Measurements from ENCODE around the gene RALGAPA1.
A peak's percentile ranks its signal among the peaks of the same experiment; 100 is the strongest.

The RALGAPA1 gene

GRCh38 chr14:35543006-35543405 lies 266.1 kb downstream of the RALGAPA1 start:
- TF ChIP-seq REST (IDR thresholded peaks at IDR 0.05; ENCODE audit: insufficient replicate concordance, low read depth) (no peak), GABPA (IDR thresholded peaks at IDR 0.05; ENCODE audit: low read depth) (no peak), POLR2AphosphoS5 (IDR thresholded peaks at IDR 0.05; ENCODE audit: low read depth) (no peak), CTCF (IDR thresholded peaks at IDR 0.05; ENCODE audit: insufficient read depth, low read length) (no peak), SPI1 (IDR thresholded peaks at IDR 0.05; ENCODE audit: borderline replicate concordance, low read depth) (no peak)
- no peaks in the 10 kb centered on the region for H3K27me3 ChIP-seq (ENCODE audit: insufficient read depth, poor library complexity, severe bottlenecking)
- H3K4me3 ChIP-seq (replicated peaks; ENCODE audit: insufficient read depth, low read length): no peak overlapping the region
- no peak overlapping the region for H3K27ac ChIP-seq (replicated peaks)
- DNase-seq (ENCODE audit: low read depth in 1 of 2, low spot score in 1 of 2): no peak

GRCh38 chr14:35539969-35540368 lies 269.1 kb downstream of the RALGAPA1 start:
- TF ChIP-seq POLR2AphosphoS5 (IDR thresholded peaks at IDR 0.05; ENCODE audit: low read depth) (no peak), CTCF (IDR thresholded peaks at IDR 0.05; ENCODE audit: insufficient read depth, low read length) (no peak), REST (IDR thresholded peaks at IDR 0.05; ENCODE audit: insufficient replicate concordance, low read depth) (no peak), SPI1 (IDR thresholded peaks at IDR 0.05; ENCODE audit: borderline replicate concordance, low read depth) (peak; percentile 51; the same call in 1 of the 2 replicates), GABPA (IDR thresholded peaks at IDR 0.05; ENCODE audit: low read depth) (no peak)
- Histone ChIP-seq H3K4me3 (replicated peaks; ENCODE audit: insufficient read depth, low read length) (no peak overlapping the region), H3K27me3 (ENCODE audit: insufficient read depth, poor library complexity, severe bottlenecking) (no peaks in the 10 kb centered on the region), H3K27ac (replicated peaks) (no peak overlapping the region)
- no peak for DNase-seq (ENCODE audit: low read depth in 1 of 2, low spot score in 1 of 2)

GRCh38 chr14:35535483-35536112 lies 273.5 kb downstream of the RALGAPA1 start:
- H3K27me3 ChIP-seq (ENCODE audit: insufficient read depth, poor library complexity, severe bottlenecking): peaks cover 24% of the 10 kb centered on the region
- no peak overlapping the region for H3K4me3 ChIP-seq (replicated peaks; ENCODE audit: insufficient read depth, low read length)
- no peak for TF ChIP-seq CTCF (IDR thresholded peaks at IDR 0.05; ENCODE audit: insufficient read depth, low read length)
- TF ChIP-seq POLR2AphosphoS5 (IDR thresholded peaks at IDR 0.05; ENCODE audit: low read depth): no peak
- no peak for TF ChIP-seq REST (IDR thresholded peaks at IDR 0.05; ENCODE audit: insufficient replicate concordance, low read depth)
- no peak for DNase-seq (ENCODE audit: low read depth in 1 of 2, low spot score in 1 of 2)
- H3K27ac ChIP-seq (replicated peaks): no peak overlapping the region
